LNCaP clone FGC (cell line): Measurements from ENCODE around the gene CNGA2.

Source experiments
- DNase-seq: peaks from one replicate; pipeline ENCODE4 v3.0.0-alpha.2; 2011; ENCODE audit warnings: low read depth
- H3K4me3 ChIP-seq: 2 replicates; pipeline ENCODE4 v1.5.1; 2011; ENCODE audit warnings: mild to moderate bottlenecking, low read depth, low read length, control low read depth
- TF ChIP-seq, protein P1 (sequence below): IDR thresholded peaks from 2 replicates; pipeline ENCODE4 v1.5.1; 2012; ENCODE audit warnings: mild to moderate bottlenecking; ENCODE audit not compliant: control insufficient read depth, insufficient read depth; ENCODE audit errors: extremely low read depth

Gene CNGA2

DNA sequence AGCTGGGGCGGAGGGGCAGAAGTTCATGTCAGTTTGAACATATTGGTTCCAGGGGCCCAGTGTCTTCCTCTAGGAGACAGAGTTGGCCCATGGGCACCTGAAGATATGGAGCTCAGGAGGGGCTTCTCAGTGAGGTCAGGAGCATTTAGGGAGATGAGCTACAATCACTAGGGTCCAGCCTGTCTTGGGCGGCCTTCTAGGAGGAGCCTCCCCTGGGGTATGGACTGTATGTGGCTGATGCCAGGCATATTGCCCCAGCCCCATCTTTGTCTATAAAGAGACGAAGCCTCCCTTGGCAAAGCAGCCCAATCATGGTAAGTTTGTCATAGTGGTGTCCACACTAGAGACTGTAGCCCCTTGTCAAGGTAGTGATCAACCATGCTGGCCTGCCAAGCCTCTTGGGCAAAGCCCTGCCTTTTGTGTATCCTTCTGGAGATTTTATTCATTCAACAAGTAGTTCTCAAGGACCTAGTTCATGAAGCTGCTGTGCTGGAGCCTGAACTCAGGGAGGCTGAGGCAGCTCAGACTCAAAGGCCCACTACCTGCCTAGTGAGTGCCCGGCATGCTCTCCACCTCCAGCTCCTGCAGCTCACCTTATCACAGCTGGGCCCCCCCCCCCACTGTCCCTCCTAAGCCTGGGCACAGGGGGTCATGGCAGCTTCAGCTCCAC, 5.4 kb upstream of the CNGA2 start:
- DNase-seq, result no peak
- TF ChIP-seq, protein P1, sequence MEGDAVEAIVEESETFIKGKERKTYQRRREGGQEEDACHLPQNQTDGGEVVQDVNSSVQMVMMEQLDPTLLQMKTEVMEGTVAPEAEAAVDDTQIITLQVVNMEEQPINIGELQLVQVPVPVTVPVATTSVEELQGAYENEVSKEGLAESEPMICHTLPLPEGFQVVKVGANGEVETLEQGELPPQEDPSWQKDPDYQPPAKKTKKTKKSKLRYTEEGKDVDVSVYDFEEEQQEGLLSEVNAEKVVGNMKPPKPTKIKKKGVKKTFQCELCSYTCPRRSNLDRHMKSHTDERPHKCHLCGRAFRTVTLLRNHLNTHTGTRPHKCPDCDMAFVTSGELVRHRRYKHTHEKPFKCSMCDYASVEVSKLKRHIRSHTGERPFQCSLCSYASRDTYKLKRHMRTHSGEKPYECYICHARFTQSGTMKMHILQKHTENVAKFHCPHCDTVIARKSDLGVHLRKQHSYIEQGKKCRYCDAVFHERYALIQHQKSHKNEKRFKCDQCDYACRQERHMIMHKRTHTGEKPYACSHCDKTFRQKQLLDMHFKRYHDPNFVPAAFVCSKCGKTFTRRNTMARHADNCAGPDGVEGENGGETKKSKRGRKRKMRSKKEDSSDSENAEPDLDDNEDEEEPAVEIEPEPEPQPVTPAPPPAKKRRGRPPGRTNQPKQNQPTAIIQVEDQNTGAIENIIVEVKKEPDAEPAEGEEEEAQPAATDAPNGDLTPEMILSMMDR, result no peak

DNA sequence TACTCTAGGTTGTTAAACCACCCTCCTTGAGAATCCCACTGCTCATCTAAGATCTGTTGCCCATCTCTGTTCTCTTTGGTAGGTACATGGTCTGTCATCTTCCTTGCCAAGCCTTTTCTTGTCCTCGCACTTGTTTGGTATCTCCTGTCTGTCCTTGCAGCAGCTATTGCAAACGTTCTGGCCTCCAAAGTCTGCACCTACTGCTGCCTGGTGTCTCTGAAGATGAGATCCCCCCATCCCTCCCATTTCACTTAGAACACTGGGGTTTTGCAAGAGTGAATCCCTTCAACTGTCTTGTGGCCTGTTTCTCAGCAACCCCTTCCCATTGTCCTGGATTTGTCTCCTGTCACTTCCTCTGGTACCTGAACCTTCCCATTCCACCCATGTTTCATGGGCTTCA, 673 bp downstream of the CNGA2 start:
- H3K4me3 ChIP-seq, result no peak overlapping the region
- DNase-seq, result no peak
- TF ChIP-seq, protein P1, result no peak

More for the DNA sequence above, 5.4 kb upstream of the CNGA2 start:
- no peak overlapping the region for H3K4me3 ChIP-seq

DNA sequence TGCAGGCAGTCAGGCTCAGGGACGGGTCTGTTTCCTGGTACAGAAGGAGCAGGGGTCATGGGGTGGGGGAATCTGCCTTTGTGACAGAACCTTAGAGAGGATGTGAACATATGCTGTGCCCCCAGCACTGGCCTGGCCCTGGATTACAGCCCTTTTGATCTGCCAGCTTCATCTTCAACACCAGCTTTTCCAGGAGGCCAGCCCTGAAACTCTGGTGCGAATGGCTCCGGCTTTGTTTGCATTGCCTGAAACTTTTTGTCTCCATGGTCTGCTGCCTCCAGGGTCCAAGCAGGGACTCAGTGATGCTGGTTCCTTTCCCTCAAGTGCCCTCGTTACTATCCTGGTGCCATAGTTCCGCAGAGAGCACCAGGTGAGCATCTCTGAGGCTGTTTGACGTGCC, 2.1 kb downstream of the CNGA2 start:
- H3K4me3 ChIP-seq, result no peak overlapping the region
- no peak for DNase-seq
- TF ChIP-seq, protein P1, result no peak

DNA sequence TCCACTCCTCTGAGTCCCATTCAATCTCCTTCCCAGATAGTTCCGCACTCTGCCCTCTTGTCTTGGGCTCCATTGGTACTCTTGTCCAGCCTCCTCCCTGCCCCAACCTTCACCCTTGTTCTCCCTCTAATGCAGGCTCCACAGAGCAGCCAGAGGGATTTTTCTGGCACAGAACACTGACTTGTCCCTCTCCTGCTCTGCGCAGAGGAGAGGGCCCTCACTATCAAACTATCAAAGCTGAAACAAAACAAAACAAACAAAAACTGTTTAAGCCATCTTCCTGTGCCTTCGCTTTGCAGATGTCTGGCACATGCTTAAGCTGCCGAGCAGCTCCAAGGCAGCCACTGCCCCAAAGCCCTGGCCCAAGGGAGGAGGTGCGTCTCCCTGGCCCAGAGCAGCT, 2.9 kb downstream of the CNGA2 start:
- no peak overlapping the region for H3K4me3 ChIP-seq
- TF ChIP-seq, protein P1, result no peak
- no peak for DNase-seq

DNA sequence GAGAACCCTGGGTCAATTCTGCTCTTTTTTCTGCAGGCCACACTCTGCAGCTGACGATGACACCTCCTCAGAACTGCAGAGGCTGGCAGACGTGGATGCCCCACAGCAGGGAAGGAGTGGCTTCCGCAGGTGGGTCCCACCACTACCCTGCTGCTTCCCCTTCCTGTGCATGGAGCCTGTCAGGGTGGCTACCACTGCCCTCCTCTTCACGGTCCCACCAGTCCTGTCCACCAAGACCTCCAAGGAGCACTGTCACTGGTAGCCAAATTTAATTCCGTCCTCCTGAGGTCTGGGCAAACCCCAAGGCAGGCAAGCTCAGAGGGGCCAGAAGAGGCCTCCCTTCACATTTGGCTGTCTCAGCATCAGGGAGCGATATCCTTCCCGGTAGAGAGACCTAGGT, 4.2 kb downstream of the CNGA2 start:
- no peak for DNase-seq
- TF ChIP-seq, protein P1, result no peak

DNA sequence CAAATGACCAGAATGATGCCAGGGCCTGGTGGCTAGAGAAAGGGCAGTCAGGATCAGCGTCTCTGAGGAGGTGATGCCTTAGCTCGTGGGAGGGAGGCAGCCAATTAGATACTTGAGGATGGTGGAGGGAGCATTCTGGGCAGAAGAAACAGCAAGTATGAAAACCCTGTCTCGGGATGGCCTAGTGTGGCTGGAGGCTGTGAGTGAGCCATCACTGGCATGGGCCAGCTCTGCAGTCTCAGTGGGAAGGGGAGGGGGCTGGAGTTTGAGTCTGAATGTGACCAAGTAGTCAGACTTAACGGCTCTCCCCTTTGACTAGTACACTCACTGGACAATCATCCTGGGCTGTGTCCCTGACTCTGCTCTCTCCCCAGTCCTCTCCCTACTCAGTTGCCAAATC, 7.1 kb downstream of the CNGA2 start:
- no peak for DNase-seq
- H3K4me3 ChIP-seq, result no peak overlapping the region
- TF ChIP-seq, protein P1, result no peak

More for the DNA sequence above, 4.2 kb downstream of the CNGA2 start:
- no peak overlapping the region for H3K4me3 ChIP-seq

DNA sequence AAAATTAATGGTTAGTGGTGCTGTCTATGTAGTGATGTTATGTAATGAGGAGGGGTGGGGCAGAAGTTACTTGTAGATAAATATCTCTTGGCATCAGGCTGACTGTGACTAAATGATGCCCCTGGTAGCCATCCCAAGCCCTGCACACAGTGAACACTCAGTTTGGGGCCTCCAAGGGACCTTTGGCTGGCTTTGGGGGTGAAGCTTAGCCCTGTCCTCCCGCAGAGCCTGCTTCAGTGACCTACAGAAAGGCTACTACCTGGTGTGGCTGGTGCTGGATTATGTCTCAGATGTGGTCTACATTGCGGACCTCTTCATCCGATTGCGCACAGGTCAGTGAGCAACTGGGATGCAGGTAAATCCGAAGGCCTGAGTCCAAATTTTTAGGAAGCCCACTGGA, 7.8 kb downstream of the CNGA2 start:
- TF ChIP-seq, protein P1, result no peak
- no peak overlapping the region for H3K4me3 ChIP-seq
- DNase-seq, result no peak
